GM13976 (cell line): ENCODE measurements around the gene PYDC2.

ENCODE experiments used
- DNase-seq: peaks from one replicate; pipeline ENCODE4 v3.0.0; 2012; ENCODE audit warnings: low spot score
- in situ Hi-C: fragments of 300-500 bp; cut with MboI; formaldehyde crosslinking; loops from one replicate; pipeline ENCODE4 v1.12.0; 2022; ENCODE audit warnings: low sequenced_read_pairs, mixed read lengths, inconsistent platforms; ENCODE audit not compliant: unreplicated experiment
- TF ChIP-seq, protein P1 (sequence below): IDR thresholded peaks from 2 replicates; pipeline ENCODE4 v1.5.1; 2012; ENCODE audit warnings: borderline replicate concordance, mild to moderate bottlenecking; ENCODE audit not compliant: insufficient read depth; ENCODE audit errors: extremely low read depth, missing control alignments, control extremely low read depth

PYDC2 gene

DNA sequence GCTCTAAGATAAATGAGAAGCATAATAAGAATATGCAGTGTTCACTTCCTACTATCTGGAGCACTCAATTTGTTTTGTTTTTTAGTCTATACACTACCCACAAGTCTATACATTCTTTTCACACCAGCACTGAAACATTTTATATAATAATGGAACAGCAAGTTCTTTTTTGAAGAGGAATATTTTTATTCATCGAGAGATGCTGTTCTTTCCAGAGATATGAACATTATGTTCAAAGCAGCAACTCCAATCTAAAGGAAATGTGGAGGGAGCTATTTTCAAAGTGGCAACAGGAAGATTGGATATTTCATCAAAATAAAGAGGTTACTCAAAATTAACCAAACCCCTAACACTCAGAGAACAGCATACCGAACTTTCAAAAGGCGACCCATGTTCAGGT is 16.4 kb upstream of the PYDC2 start:
- no peak for DNase-seq
- in situ Hi-C loops, result no loop called here
- TF ChIP-seq, protein P1, sequence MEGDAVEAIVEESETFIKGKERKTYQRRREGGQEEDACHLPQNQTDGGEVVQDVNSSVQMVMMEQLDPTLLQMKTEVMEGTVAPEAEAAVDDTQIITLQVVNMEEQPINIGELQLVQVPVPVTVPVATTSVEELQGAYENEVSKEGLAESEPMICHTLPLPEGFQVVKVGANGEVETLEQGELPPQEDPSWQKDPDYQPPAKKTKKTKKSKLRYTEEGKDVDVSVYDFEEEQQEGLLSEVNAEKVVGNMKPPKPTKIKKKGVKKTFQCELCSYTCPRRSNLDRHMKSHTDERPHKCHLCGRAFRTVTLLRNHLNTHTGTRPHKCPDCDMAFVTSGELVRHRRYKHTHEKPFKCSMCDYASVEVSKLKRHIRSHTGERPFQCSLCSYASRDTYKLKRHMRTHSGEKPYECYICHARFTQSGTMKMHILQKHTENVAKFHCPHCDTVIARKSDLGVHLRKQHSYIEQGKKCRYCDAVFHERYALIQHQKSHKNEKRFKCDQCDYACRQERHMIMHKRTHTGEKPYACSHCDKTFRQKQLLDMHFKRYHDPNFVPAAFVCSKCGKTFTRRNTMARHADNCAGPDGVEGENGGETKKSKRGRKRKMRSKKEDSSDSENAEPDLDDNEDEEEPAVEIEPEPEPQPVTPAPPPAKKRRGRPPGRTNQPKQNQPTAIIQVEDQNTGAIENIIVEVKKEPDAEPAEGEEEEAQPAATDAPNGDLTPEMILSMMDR, result no peak

- in situ Hi-C loops, result no loop called here
- DNase-seq, result no peak
- TF ChIP-seq, protein P1, result no peak
These were observed 11.7 kb upstream of the PYDC2 start for GRCh38 chr3:191449256-191449655.

DNA sequence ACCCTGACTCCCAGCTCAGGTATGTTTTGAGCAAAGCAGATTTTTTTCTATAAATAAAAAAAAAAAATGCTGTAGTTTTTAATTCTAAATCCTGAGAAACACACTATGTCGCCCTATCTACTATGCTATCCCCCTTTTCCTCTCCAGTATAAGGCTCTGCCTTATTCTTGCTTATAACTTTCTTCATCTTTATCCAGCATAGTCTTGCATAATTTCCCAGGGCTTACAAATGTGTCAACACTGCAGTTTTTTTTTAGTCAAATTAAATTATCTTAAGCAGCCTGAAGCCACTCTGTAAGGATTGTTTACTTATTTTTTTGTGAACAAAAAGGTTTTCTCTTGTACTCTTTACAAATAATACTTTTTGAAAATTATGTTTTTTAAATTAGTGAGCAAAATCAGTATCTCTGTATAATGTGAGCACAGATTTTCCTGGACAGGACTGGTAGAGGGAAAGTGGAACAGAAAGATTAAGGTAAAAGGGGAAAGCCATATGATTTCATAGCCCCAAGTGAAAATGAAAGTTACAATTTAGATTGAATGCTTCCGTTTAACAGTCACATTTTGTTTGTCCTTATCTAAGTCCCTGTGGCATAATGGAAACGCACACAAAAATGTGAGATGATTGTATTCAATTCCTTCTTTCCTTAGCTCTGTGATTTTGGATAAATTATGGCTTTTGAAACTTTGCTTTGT is 5.6 kb upstream of the PYDC2 start:
- TF ChIP-seq, protein P1, result no peak
- DNase-seq, result peak; percentile 34
- in situ Hi-C loops, result no loop called here

DNA sequence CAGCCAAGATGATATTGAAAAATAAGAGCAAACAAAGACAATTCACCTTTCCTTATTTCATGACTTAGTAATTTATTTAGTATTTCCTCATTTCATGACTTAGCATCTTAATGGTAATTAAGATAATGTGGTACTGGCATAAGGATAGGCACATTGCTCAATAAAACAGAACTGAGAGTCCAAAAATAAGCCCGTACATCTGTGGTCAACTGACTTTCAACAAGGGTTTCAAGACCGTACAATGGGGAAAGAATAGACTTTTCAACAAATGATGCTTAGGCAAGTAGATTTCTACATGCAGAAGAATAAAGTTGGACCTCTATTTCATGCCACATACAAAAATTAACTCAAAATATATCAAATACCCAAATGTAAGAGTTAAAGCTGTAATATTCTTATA is 603 bp upstream of the PYDC2 start:
- in situ Hi-C loops, result no loop called here
- no peak for DNase-seq
- TF ChIP-seq, protein P1, result no peak

GRCh38 chr3:191470080-191470479 is 9.1 kb downstream of the PYDC2 start:
- in situ Hi-C loops, result no loop called here
- TF ChIP-seq, protein P1, result no peak
- no peak for DNase-seq

- no peak for DNase-seq
- TF ChIP-seq, protein P1, result no peak
- in situ Hi-C loops, result no loop called here
These were observed 9.6 kb downstream of the PYDC2 start for GRCh38 chr3:191470545-191470944.
